ENCODE data around the gene PPP3R2. TPM values are rescaled to one million over a fixed set of nuclear protein-coding genes. Genes with fewer than 3 reads are reported as not detected.

The PPP3R2 gene
- total and polyA plus RNA-seq, 2 donors (not counting 3 experiments of a cell fraction or from before 2014, with no cell fraction given), result not detected

DNA sequence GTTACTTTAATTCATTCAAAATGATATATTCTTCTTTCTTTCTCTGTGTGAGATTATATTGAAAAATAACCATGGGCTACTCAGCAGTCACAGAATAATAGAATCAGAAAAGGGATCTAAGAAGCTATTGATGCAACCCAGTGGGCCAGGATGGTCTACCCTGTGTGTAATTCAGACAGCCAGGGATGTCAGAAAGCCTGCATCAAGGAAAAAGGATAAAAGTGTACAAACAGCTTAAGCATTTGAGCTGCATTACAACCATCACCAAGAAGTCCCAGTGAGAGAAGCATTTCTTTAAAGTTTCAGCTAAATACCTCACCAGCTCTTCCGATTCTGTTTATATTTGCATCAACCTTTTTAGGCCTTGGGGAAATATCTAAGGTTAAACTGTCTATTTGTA lies 37.8 kb upstream of the PPP3R2 start:
- Histone ChIP-seq H3K36me3 (ENCODE audit: control insufficient read depth in 2 of 2, extremely low read depth in 1 of 2, insufficient read depth in 2 of 2, low read length in 2 of 2) (no peaks in the 10 kb centered on the region), H3K9me3 (replicated peaks; ENCODE audit: control insufficient read depth, insufficient read depth, low read length) (no peaks in the 10 kb centered on the region), H3K9ac (replicated peaks; ENCODE audit: extremely low read depth, insufficient read depth, low read length) (no peak overlapping the region), H3K27ac (ENCODE audit: insufficient read depth, low read depth, low read length) (no peak overlapping the region), H3K79me2 (ENCODE audit: control insufficient read depth, insufficient read depth, low read length) (no peaks in the 10 kb centered on the region), H2AFZ (ENCODE audit: low read depth, low read length) (no peak overlapping the region), H3K4me2 (ENCODE audit: insufficient read depth, low read length) (no peak overlapping the region), H3K4me3 (replicated peaks in 1 of 3; ENCODE audit: insufficient read depth in 1 of 3, low read depth in 1 of 3, low read length in 3 of 3) (no peak overlapping the region), H3K27me3 (ENCODE audit: control insufficient read depth in 2 of 2, insufficient read depth in 2 of 2, low read length in 2 of 2) (no peaks in the 10 kb centered on the region), H3K4me1 (ENCODE audit: control insufficient read depth, extremely low read depth, insufficient read depth, low read length) (no peaks in the 10 kb centered on the region), H4K20me1 (replicated peaks; ENCODE audit: control insufficient read depth, extremely low read depth, insufficient read depth, low read length) (no peaks in the 10 kb centered on the region), H3K9me1 (replicated peaks; ENCODE audit: control insufficient read depth, extremely low read depth, insufficient read depth, low read length) (no peaks in the 10 kb centered on the region)
- BruUV-seq (replicated peaks), result no TSS peak
- TF ChIP-seq CTCF (IDR thresholded peaks at IDR 0.05; ENCODE audit: extremely low read depth in 1 of 2, insufficient read depth in 1 of 2, low read depth in 1 of 2, low read length in 2 of 2) (no peak), POLR2A (IDR thresholded peaks at IDR 0.05; ENCODE audit: low read depth, low read length) (no peak), MYC (IDR thresholded peaks at IDR 0.05; ENCODE audit: low read depth, low read length) (no peak)
- TF ChIP-seq, protein P1, sequence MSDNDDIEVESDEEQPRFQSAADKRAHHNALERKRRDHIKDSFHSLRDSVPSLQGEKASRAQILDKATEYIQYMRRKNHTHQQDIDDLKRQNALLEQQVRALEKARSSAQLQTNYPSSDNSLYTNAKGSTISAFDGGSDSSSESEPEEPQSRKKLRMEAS (IDR thresholded peaks at IDR 0.05; ENCODE audit: insufficient read depth, insufficient read length), result no peak
- dilution Hi-C loops (cut with MboI; ENCODE audit: extremely low pct_ligation_motif_present, low sequenced_read_pairs) (no loop called here), intact Hi-C loops (cut with micrococcal nuclease) (no loop called here)
- POLR2A ChIA-PET, result no interaction called here
- no peak for FAIRE-seq
- no peak for DNase-seq (ENCODE audit: low read depth, low spot score)
- CTCF ChIA-PET, result interaction anchor here (0.6 kb wide), 1 partner anchor 1261 kb away, joined by 4 read pairs; no protein-coding TSS in a partner anchor

GRCh38 chr9:101631892-101632291 lies 37.1 kb upstream of the PPP3R2 start:
- Histone ChIP-seq H3K4me3 (replicated peaks in 1 of 3; ENCODE audit: insufficient read depth in 1 of 3, low read depth in 1 of 3, low read length in 3 of 3) (no peak overlapping the region), H3K4me1 (ENCODE audit: control insufficient read depth, extremely low read depth, insufficient read depth, low read length) (no peaks in the 10 kb centered on the region), H3K27me3 (ENCODE audit: control insufficient read depth in 2 of 2, insufficient read depth in 2 of 2, low read length in 2 of 2) (no peaks in the 10 kb centered on the region), H4K20me1 (replicated peaks; ENCODE audit: control insufficient read depth, extremely low read depth, insufficient read depth, low read length) (no peaks in the 10 kb centered on the region), H3K4me2 (ENCODE audit: insufficient read depth, low read length) (no peak overlapping the region), H3K9me1 (replicated peaks; ENCODE audit: control insufficient read depth, extremely low read depth, insufficient read depth, low read length) (no peaks in the 10 kb centered on the region), H3K9ac (replicated peaks; ENCODE audit: extremely low read depth, insufficient read depth, low read length) (no peak overlapping the region), H3K36me3 (ENCODE audit: control insufficient read depth in 2 of 2, extremely low read depth in 1 of 2, insufficient read depth in 2 of 2, low read length in 2 of 2) (no peaks in the 10 kb centered on the region), H3K79me2 (ENCODE audit: control insufficient read depth, insufficient read depth, low read length) (no peaks in the 10 kb centered on the region), H3K9me3 (replicated peaks; ENCODE audit: control insufficient read depth, insufficient read depth, low read length) (no peaks in the 10 kb centered on the region), H2AFZ (ENCODE audit: low read depth, low read length) (no peak overlapping the region), H3K27ac (ENCODE audit: insufficient read depth, low read depth, low read length) (no peak overlapping the region)
- intact Hi-C loops (cut with micrococcal nuclease), result no loop called here
- TF ChIP-seq EZH2 (IDR thresholded peaks at IDR 0.05; ENCODE audit: borderline replicate concordance, low read depth, low read length, severe bottlenecking), result no peak
- TF ChIP-seq MYC (IDR thresholded peaks at IDR 0.05; ENCODE audit: low read depth, low read length), result no peak
- TF ChIP-seq, protein P1 (IDR thresholded peaks at IDR 0.05; ENCODE audit: insufficient read depth, insufficient read length), result no peak
- TF ChIP-seq FOS (IDR thresholded peaks at IDR 0.05; ENCODE audit: borderline replicate concordance, insufficient read depth, low read length), result no peak
- no peak for TF ChIP-seq CTCF (IDR thresholded peaks at IDR 0.05; ENCODE audit: extremely low read depth in 1 of 2, insufficient read depth in 1 of 2, low read depth in 1 of 2, low read length in 2 of 2)
- no peak for TF ChIP-seq POLR2A (IDR thresholded peaks at IDR 0.05; ENCODE audit: low read depth, low read length)
- TF ChIP-seq GATA2 (IDR thresholded peaks at IDR 0.05; ENCODE audit: insufficient read depth, insufficient read length, low read depth, low read length), result no peak
- TF ChIP-seq POLR2AphosphoS5 (IDR thresholded peaks at IDR 0.05; ENCODE audit: insufficient read depth, low read depth, low read length), result no peak
- TF ChIP-seq JUN (IDR thresholded peaks at IDR 0.05; ENCODE audit: borderline replicate concordance, insufficient read depth, insufficient read length, low read depth), result no peak
- ChIA-PET POLR2A (no interaction called here), CTCF (no interaction called here)
- dilution Hi-C loops (cut with MboI; ENCODE audit: extremely low pct_ligation_motif_present, low sequenced_read_pairs), result no loop called here
- FAIRE-seq (no peak), DNase-seq (ENCODE audit: low read depth, low spot score) (no peak)
- no TSS peak for BruUV-seq (replicated peaks)
